Measurements from ENCODE around the gene EPB41L4A. TPM values are rescaled to one million over a fixed set of nuclear protein-coding genes. Genes with fewer than 3 reads are reported as not detected.
"Not testable (repeated sequence)": the region's sequence is repeated elsewhere in the genome, so short reads cannot be mapped to it uniquely, and the experiment has no call there.

EPB41L4A gene
- total RNA-seq, 2 donors from 2014 or later = 9.7 to 12.2 TPM

- Histone ChIP-seq H3K4me3 (no peak overlapping the region), H3K27me3 (replicated peaks; ENCODE audit: insufficient read depth) (no peaks in the 10 kb centered on the region), H3K4me1 (ENCODE audit: control insufficient read depth in 1 of 2, low read depth in 2 of 2) (peaks cover 10 to 13% of the 10 kb centered on the region in 2 donors), H3K9me3 (no peaks in the 10 kb centered on the region), H3K36me3 (no peaks in the 10 kb centered on the region), H3K27ac (no peak overlapping the region)
- DNase-seq (ENCODE audit: low spot score) (no peak), ATAC-seq (ENCODE audit: insufficient number of reproducible peaks, low FRiP score, low read depth) (no peak)
- TF ChIP-seq CTCF (IDR thresholded peaks at IDR 0.05) = no peak
Measured at GRCh38 chr5:112397690-112398089, 21.4 kb downstream of the EPB41L4A start.

GRCh38 chr5:112396430-112396829, 22.6 kb downstream of the EPB41L4A start:
- DNase-seq (ENCODE audit: low spot score) (no peak), ATAC-seq (ENCODE audit: insufficient number of reproducible peaks, low FRiP score, low read depth) (no peak)

GRCh38 chr5:112395299-112395698, 23.8 kb downstream of the EPB41L4A start:
- not testable (repeated sequence) for H3K9me3 ChIP-seq; DNase-seq (ENCODE audit: low spot score); H3K4me1 ChIP-seq (ENCODE audit: control insufficient read depth in 1 of 2, low read depth in 2 of 2); H3K36me3 ChIP-seq; H3K27ac ChIP-seq; H3K4me3 ChIP-seq; ATAC-seq (ENCODE audit: insufficient number of reproducible peaks, low FRiP score, low read depth); H3K27me3 ChIP-seq (replicated peaks; ENCODE audit: insufficient read depth)

More at GRCh38 chr5:112396430-112396829, 22.6 kb downstream of the EPB41L4A start:
- Histone ChIP-seq H3K27me3 (replicated peaks; ENCODE audit: insufficient read depth) (no peaks in the 10 kb centered on the region), H3K4me3 (no peak overlapping the region), H3K4me1 (ENCODE audit: control insufficient read depth in 1 of 2, low read depth in 2 of 2) (peaks cover 10 to 12% of the 10 kb centered on the region in 2 donors), H3K36me3 (no peaks in the 10 kb centered on the region), H3K27ac (no peak overlapping the region), H3K9me3 (no peaks in the 10 kb centered on the region)
- no peak for TF ChIP-seq CTCF (IDR thresholded peaks at IDR 0.05)

- DNase-seq (ENCODE audit: low spot score) = no peak
- Histone ChIP-seq H3K4me3 (no peak overlapping the region), H3K4me1 (ENCODE audit: control insufficient read depth in 1 of 2, low read depth in 2 of 2) (no peaks in the 10 kb centered on the region), H3K9me3 (no peaks in the 10 kb centered on the region), H3K36me3 (no peaks in the 10 kb centered on the region), H3K27me3 (replicated peaks; ENCODE audit: insufficient read depth) (no peaks in the 10 kb centered on the region), H3K27ac (no peak overlapping the region)
- TF ChIP-seq CTCF (IDR thresholded peaks at IDR 0.05) = no peak
- ATAC-seq (ENCODE audit: insufficient number of reproducible peaks, low FRiP score, low read depth) = no peak
Measured at GRCh38 chr5:112390327-112390726, 28.8 kb downstream of the EPB41L4A start.

- ATAC-seq (ENCODE audit: insufficient number of reproducible peaks, low FRiP score, low read depth) (no peak), DNase-seq (ENCODE audit: low spot score) (no peak)
- Histone ChIP-seq H3K27ac (no peak overlapping the region), H3K4me1 (ENCODE audit: control insufficient read depth in 1 of 2, low read depth in 2 of 2) (no peaks in the 10 kb centered on the region), H3K27me3 (replicated peaks; ENCODE audit: insufficient read depth) (no peaks in the 10 kb centered on the region), H3K9me3 (no peaks in the 10 kb centered on the region), H3K36me3 (no peaks in the 10 kb centered on the region), H3K4me3 (no peak overlapping the region)
- no peak for TF ChIP-seq CTCF (IDR thresholded peaks at IDR 0.05)
Measured at GRCh38 chr5:112388739-112389138, 30.3 kb downstream of the EPB41L4A start.

- Histone ChIP-seq H3K36me3 (no peaks in the 10 kb centered on the region), H3K27ac (no peak overlapping the region), H3K9me3 (no peaks in the 10 kb centered on the region), H3K27me3 (replicated peaks; ENCODE audit: insufficient read depth) (no peaks in the 10 kb centered on the region), H3K4me1 (ENCODE audit: control insufficient read depth in 1 of 2, low read depth in 2 of 2) (no peaks in the 10 kb centered on the region), H3K4me3 (no peak overlapping the region)
- no peak for TF ChIP-seq CTCF (IDR thresholded peaks at IDR 0.05)
- no peak for ATAC-seq (ENCODE audit: insufficient number of reproducible peaks, low FRiP score, low read depth)
- DNase-seq (ENCODE audit: low spot score) = no peak
Measured at GRCh38 chr5:112388074-112388473, 31.0 kb downstream of the EPB41L4A start.

Measured in thoracic aorta (tissue), 2 donors.